Neural cell (in vitro differentiated cells): ENCODE measurements around the gene AP3M1. TPM values are rescaled to one million over a fixed set of nuclear protein-coding genes. Genes with fewer than 3 reads are reported as not detected.

Experiments used
- H2AFZ ChIP-seq: fragments of 200-600, 300-800 bp; sonication (generic), shearing (Covaris generic); 2 replicates; pipeline ENCODE4 v1.6.0; 2014; ENCODE audit warnings: low read depth, mild to moderate bottlenecking, antibody characterized with exemption, low read length, moderate library complexity
- H3F3A ChIP-seq: fragments of 200-600 bp; shearing (Covaris generic); 2 replicates; pipeline ENCODE4 v1.6.1; 2016; ENCODE audit warnings: mild to moderate bottlenecking, moderate library complexity, mixed read lengths, antibody characterized with exemption, low read length; ENCODE audit not compliant: insufficient read depth, poor library complexity, severe bottlenecking
- H3K27ac ChIP-seq: fragments of 200-600, 300-800 bp; sonication (generic), shearing (Covaris generic); 2 replicates; pipeline ENCODE4 v1.5.1; 2014; ENCODE audit warnings: mild to moderate bottlenecking, low read length, moderate library complexity
- H3K27me3 ChIP-seq: fragments of 300-800, 200-600 bp; sonication (generic), shearing (Covaris generic); 2 replicates; pipeline ENCODE4 v1.6.0; 2014; ENCODE audit warnings: mild to moderate bottlenecking, low read depth, low read length, moderate library complexity; ENCODE audit not compliant: insufficient read depth
- H3K36me3 ChIP-seq: fragments of 300-800, 200-600 bp; sonication (generic), shearing (Covaris generic); 2 replicates; pipeline ENCODE4 v1.5.1; 2014; ENCODE audit warnings: mild to moderate bottlenecking, antibody characterized with exemption, low read length, moderate library complexity; ENCODE audit not compliant: insufficient read depth
- H3K4me2 ChIP-seq: fragments of 300-800, 200-600 bp; sonication (generic), shearing (Covaris generic); 2 replicates; pipeline ENCODE4 v1.6.0; 2014; ENCODE audit warnings: mild to moderate bottlenecking, low read length
- H3K4me3 ChIP-seq: fragments of 300-800, 200-600 bp; sonication (generic), shearing (Covaris generic); 2 replicates; pipeline ENCODE4 v1.5.1; 2014; ENCODE audit warnings: mild to moderate bottlenecking, low read length, moderate library complexity
- H3K79me2 ChIP-seq: fragments of 200-600 bp; shearing (Covaris generic); replicated peaks from 2 replicates; pipeline ENCODE4 v1.6.0; 2014; ENCODE audit warnings: mild to moderate bottlenecking, low read length, moderate library complexity; ENCODE audit not compliant: insufficient read depth
- H3K9ac ChIP-seq: fragments of 300-800, 200-600 bp; sonication (generic), shearing (Covaris generic); 2 replicates; pipeline ENCODE4 v1.6.1; 2016; ENCODE audit warnings: mild to moderate bottlenecking, low read length, mixed read lengths
- H3K9me2 ChIP-seq: fragments of 200-600 bp; shearing (Covaris generic); 2 replicates; pipeline ENCODE4 v1.6.1; 2016; ENCODE audit warnings: mild to moderate bottlenecking, low read length, mixed read lengths; ENCODE audit not compliant: insufficient read depth
- H3K9me3 ChIP-seq: fragments of 200-600, 300-800 bp; sonication (generic), shearing (Covaris generic); 2 replicates; pipeline ENCODE4 v1.6.1; 2016; ENCODE audit warnings: mild to moderate bottlenecking, mixed run types, low read length, moderate library complexity, mixed read lengths
- H4K20me1 ChIP-seq: fragments of 200-600 bp; shearing (Covaris generic); 2 replicates; pipeline ENCODE4 v1.6.1; 2016; ENCODE audit warnings: mild to moderate bottlenecking, mixed run types; ENCODE audit not compliant: insufficient read depth
- EP300 ChIP-seq: fragments of 450-650 bp; conservative IDR thresholded peaks from 2 replicates; pipeline ENCODE4 v1.6.1; 2014; ENCODE audit warnings: antibody characterized with exemption, mild to moderate bottlenecking, moderate library complexity; ENCODE audit not compliant: poor library complexity, severe bottlenecking
- EZH2 ChIP-seq: fragments of 200-600, 300-800 bp; shearing (Covaris generic), sonication (generic); IDR thresholded peaks from 2 replicates; pipeline ENCODE4 v1.6.1; 2014; ENCODE audit warnings: antibody characterized with exemption, low read length, borderline replicate concordance, mild to moderate bottlenecking; ENCODE audit not compliant: insufficient read depth, poor library complexity, severe bottlenecking
- MXI1 ChIP-seq: fragments of 450-650 bp; conservative IDR thresholded peaks from 2 replicates; pipeline ENCODE4 v1.6.1; 2014; ENCODE audit warnings: antibody characterized with exemption, mild to moderate bottlenecking; ENCODE audit not compliant: poor library complexity, severe bottlenecking
- POLR2AphosphoS5 ChIP-seq: IDR thresholded peaks from 2 replicates; pipeline ENCODE4 v1.6.1; 2012
- RAD21 ChIP-seq: fragments of 450-650 bp; conservative IDR thresholded peaks from 2 replicates; pipeline ENCODE4 v1.6.1; 2014; ENCODE audit warnings: antibody characterized with exemption, mild to moderate bottlenecking, moderate library complexity
- REST ChIP-seq: IDR thresholded peaks from 2 replicates; pipeline ENCODE4 v1.6.1; 2012; ENCODE audit warnings: borderline replicate concordance
- SMC3 ChIP-seq: fragments of 450-650 bp; conservative IDR thresholded peaks from 2 replicates; pipeline ENCODE4 v1.6.1; 2014; ENCODE audit warnings: antibody characterized with exemption, mild to moderate bottlenecking, moderate library complexity; ENCODE audit not compliant: poor library complexity
- TAF1 ChIP-seq: IDR thresholded peaks from 2 replicates; pipeline ENCODE4 v1.6.1; 2012; ENCODE audit warnings: low read depth
- polyA plus RNA-seq: library from polyadenylated mRNA; depleted of rRNA; stranded (reverse); fragments of >200 nt; gene quantifications from 2 replicates; pipeline ENCODE4 v1.2.3, GENCODE V29; 2014
- TF ChIP-seq, protein P1 (sequence below): fragments of 450-650 bp; IDR thresholded peaks from 2 replicates; pipeline ENCODE4 v1.5.1; 2014; ENCODE audit warnings: antibody characterized with exemption, mild to moderate bottlenecking, moderate library complexity; ENCODE audit not compliant: poor library complexity, severe bottlenecking

The AP3M1 gene
- polyA plus RNA-seq, 1 donor from 2014 or later = 26.7 TPM

GRCh38 chr10:74194999-74195398 is 44.4 kb upstream of the AP3M1 start:
- Histone ChIP-seq H3K79me2 (peaks cover 8% of the 10 kb centered on the region), H3K9me3 (no peaks in the 10 kb centered on the region), H3K4me2 (no peak overlapping the region), H3K27me3 (no peaks in the 10 kb centered on the region), H3K9ac (no peak overlapping the region), H2AFZ (no peak overlapping the region), H3K27ac (no peak overlapping the region), H3K9me2 (no peaks in the 10 kb centered on the region), H4K20me1 (no peaks in the 10 kb centered on the region), H3K36me3 (no peaks in the 10 kb centered on the region), H3K4me3 (no peak overlapping the region), H3F3A (no peaks in the 10 kb centered on the region)
- no peak for TF ChIP-seq SMC3
- TF ChIP-seq, protein P1, sequence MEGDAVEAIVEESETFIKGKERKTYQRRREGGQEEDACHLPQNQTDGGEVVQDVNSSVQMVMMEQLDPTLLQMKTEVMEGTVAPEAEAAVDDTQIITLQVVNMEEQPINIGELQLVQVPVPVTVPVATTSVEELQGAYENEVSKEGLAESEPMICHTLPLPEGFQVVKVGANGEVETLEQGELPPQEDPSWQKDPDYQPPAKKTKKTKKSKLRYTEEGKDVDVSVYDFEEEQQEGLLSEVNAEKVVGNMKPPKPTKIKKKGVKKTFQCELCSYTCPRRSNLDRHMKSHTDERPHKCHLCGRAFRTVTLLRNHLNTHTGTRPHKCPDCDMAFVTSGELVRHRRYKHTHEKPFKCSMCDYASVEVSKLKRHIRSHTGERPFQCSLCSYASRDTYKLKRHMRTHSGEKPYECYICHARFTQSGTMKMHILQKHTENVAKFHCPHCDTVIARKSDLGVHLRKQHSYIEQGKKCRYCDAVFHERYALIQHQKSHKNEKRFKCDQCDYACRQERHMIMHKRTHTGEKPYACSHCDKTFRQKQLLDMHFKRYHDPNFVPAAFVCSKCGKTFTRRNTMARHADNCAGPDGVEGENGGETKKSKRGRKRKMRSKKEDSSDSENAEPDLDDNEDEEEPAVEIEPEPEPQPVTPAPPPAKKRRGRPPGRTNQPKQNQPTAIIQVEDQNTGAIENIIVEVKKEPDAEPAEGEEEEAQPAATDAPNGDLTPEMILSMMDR = no peak
- no peak for TF ChIP-seq EZH2
- TF ChIP-seq EP300 = no peak
- TF ChIP-seq MXI1 = no peak
- no peak for TF ChIP-seq TAF1
- no peak for TF ChIP-seq REST
- no peak for TF ChIP-seq RAD21
- TF ChIP-seq POLR2AphosphoS5 = no peak

DNA sequence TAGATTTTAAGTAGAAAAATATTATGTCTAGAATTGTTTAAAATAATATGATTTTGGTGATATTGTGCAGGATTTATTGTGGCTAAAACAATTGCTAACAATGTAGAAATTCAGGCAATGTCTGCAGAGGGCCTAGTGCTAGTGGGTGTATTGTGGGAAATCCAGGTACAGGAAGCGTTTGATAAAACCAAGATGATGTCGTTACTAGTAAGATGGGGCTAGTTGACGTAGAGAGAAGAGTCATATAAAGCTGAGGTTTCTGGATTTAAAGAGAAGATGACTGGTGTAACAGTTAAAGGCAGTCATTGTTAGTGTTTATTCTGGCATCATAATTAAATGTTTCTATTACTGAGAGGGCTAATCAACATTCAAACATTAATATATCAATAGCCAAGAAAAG is 43.9 kb upstream of the AP3M1 start:
- Histone ChIP-seq H3K36me3 (no peaks in the 10 kb centered on the region), H3K9ac (no peak overlapping the region), H3F3A (no peaks in the 10 kb centered on the region), H3K4me2 (no peak overlapping the region), H4K20me1 (no peaks in the 10 kb centered on the region), H3K27me3 (no peaks in the 10 kb centered on the region), H3K27ac (no peak overlapping the region), H3K4me3 (no peak overlapping the region), H3K9me2 (no peaks in the 10 kb centered on the region), H3K79me2 (peaks cover 8% of the 10 kb centered on the region), H2AFZ (no peak overlapping the region), H3K9me3 (no peaks in the 10 kb centered on the region)
- TF ChIP-seq, protein P1 = no peak
- no peak for TF ChIP-seq REST
- no peak for TF ChIP-seq TAF1
- no peak for TF ChIP-seq MXI1
- no peak for TF ChIP-seq SMC3
- no peak for TF ChIP-seq POLR2AphosphoS5
- no peak for TF ChIP-seq EZH2
- TF ChIP-seq RAD21 = no peak
- no peak for TF ChIP-seq EP300
